Endodermal cell (in vitro differentiated cells): ENCODE measurements around the gene PURA. TPM values are rescaled to one million over a fixed set of nuclear protein-coding genes. Genes with fewer than 3 reads are reported as not detected.

ENCODE experiments used
- DNase-seq: peaks from one replicate; pipeline ENCODE4 v3.0.0-alpha.2; 2017
- H3K27ac ChIP-seq: 2 replicates; pipeline ENCODE4 v1.5.1; 2013; ENCODE audit warnings: mild to moderate bottlenecking, low read depth, low read length, moderate library complexity
- H3K27me3 ChIP-seq: 2 replicates; pipeline ENCODE4 v1.6.1; 2013; ENCODE audit warnings: mild to moderate bottlenecking, low read length, moderate library complexity; ENCODE audit not compliant: insufficient read depth, control insufficient read depth, poor library complexity, severe bottlenecking
- H3K36me3 ChIP-seq: 2 replicates; pipeline ENCODE4 v1.7.0; 2013; ENCODE audit warnings: mild to moderate bottlenecking, low read length, moderate library complexity; ENCODE audit not compliant: control insufficient read depth, insufficient read depth
- H3K4me1 ChIP-seq: one replicate; pipeline ENCODE4 v1.7.0; 2013; ENCODE audit warnings: low read length; ENCODE audit not compliant: control insufficient read depth, insufficient read depth
- H3K4me3 ChIP-seq: 2 replicates; pipeline ENCODE4 v1.5.1; 2013; ENCODE audit warnings: mild to moderate bottlenecking, low read length, moderate library complexity
- H3K9ac ChIP-seq: 2 replicates; pipeline ENCODE4 v1.6.1; 2013; ENCODE audit warnings: mild to moderate bottlenecking, low read length, moderate library complexity; ENCODE audit not compliant: poor library complexity, severe bottlenecking; ENCODE audit errors: extremely low read depth
- H3K9me3 ChIP-seq: 2 replicates; pipeline ENCODE4 v1.6.1; 2013; ENCODE audit warnings: mild to moderate bottlenecking, low read length, moderate library complexity; ENCODE audit not compliant: control insufficient read depth
- H3K27ac Mint-ChIP-seq: 2 replicates; pipeline ENCODE4 v1.8.0; 2020; ENCODE audit warnings: mixed read lengths
- H3K27me3 Mint-ChIP-seq: 2 replicates; pipeline ENCODE4 v1.8.0; 2021; ENCODE audit warnings: mild to moderate bottlenecking, mixed read lengths; ENCODE audit not compliant: insufficient read depth
- H3K36me3 Mint-ChIP-seq: 2 replicates; pipeline ENCODE4 v1.8.0; 2020; ENCODE audit warnings: low read depth, mixed read lengths
- H3K4me1 Mint-ChIP-seq: 2 replicates; pipeline ENCODE4 v1.8.0; 2020; ENCODE audit warnings: mixed read lengths
- H3K4me3 Mint-ChIP-seq: 2 replicates; pipeline ENCODE4 v1.8.0; 2020; ENCODE audit warnings: mild to moderate bottlenecking, moderate library complexity, mixed read lengths
- H3K9me3 Mint-ChIP-seq: 2 replicates; pipeline ENCODE4 v1.8.0; 2020; ENCODE audit warnings: mild to moderate bottlenecking, mixed read lengths
- WGBS, 2 experiments: methylation state at CpG; one replicate each; pipeline versions ENCODE4 v1.1.5 to v1.1.7; 2013; ENCODE audit warnings: missing lambda C conversion rate in 2 of 2, mixed read lengths in 1 of 2; ENCODE audit not compliant: insufficient coverage in 1 of 2, insufficient read length in 1 of 2; 5-methylcytosine and 5-hydroxymethylcytosine counted together
- total RNA-seq, 2 donors: library from RNA; stranded (reverse); fragmentation: NEBNext Ultra II Directional in 1 of 2; extraction: Animal tissue kit (Norgen Biotek cat#: 25700) in 1 of 2; gene quantifications; 2 replicates in 1 of 2; 3 replicates in 1 of 2; pipeline ENCODE4 v1.2.1, GENCODE V29; 2021
- TF ChIP-seq, protein P1 (sequence below): fragments of 200-600 bp; sonication (generic); conservative IDR thresholded peaks from 2 replicates; pipeline ENCODE4 v1.5.0; 2021; ENCODE audit warnings: antibody characterized with exemption, mild to moderate bottlenecking

PURA gene
- total RNA-seq, 2 donors from 2014 or later: 6.8 to 7.7 TPM

DNA sequence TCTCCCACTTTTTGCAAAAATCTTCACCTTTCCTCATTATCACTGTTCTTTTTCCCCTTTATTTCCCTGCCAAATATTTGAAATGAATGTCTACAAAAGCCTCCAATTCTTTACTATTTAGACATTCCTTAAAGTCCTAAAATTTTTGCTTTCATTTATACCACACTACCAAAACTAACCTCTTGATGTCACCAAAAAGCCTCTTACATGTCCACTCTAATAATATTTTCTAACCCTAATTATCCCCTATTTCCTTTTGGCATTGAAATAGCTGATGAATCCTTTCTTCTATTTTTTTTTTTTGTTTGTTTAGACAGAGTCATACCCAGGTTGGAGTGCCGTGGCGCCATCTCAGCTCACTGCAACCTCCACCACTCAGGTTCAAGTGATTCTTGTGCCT, 38.5 kb upstream of the PURA start:
- no peak for DNase-seq
- Histone ChIP-seq H3K27me3 (peaks cover 60% of the 10 kb centered on the region), H3K36me3 (no peaks in the 10 kb centered on the region), H3K4me3 (no peak overlapping the region), H3K9ac (no peak overlapping the region), H3K27ac (no peak overlapping the region), H3K4me1 (no peaks in the 10 kb centered on the region), H3K9me3 (no peaks in the 10 kb centered on the region)
- H3K36me3 Mint-ChIP-seq: no peaks in the 10 kb centered on the region
- no peaks in the 10 kb centered on the region for H3K4me1 Mint-ChIP-seq
- TF ChIP-seq, protein P1, sequence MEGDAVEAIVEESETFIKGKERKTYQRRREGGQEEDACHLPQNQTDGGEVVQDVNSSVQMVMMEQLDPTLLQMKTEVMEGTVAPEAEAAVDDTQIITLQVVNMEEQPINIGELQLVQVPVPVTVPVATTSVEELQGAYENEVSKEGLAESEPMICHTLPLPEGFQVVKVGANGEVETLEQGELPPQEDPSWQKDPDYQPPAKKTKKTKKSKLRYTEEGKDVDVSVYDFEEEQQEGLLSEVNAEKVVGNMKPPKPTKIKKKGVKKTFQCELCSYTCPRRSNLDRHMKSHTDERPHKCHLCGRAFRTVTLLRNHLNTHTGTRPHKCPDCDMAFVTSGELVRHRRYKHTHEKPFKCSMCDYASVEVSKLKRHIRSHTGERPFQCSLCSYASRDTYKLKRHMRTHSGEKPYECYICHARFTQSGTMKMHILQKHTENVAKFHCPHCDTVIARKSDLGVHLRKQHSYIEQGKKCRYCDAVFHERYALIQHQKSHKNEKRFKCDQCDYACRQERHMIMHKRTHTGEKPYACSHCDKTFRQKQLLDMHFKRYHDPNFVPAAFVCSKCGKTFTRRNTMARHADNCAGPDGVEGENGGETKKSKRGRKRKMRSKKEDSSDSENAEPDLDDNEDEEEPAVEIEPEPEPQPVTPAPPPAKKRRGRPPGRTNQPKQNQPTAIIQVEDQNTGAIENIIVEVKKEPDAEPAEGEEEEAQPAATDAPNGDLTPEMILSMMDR: peak; percentile 42
- no peak overlapping the region for H3K4me3 Mint-ChIP-seq
- H3K27me3 Mint-ChIP-seq: peaks cover 37% of the 10 kb centered on the region
- H3K9me3 Mint-ChIP-seq: no peaks in the 10 kb centered on the region
- no peak overlapping the region for H3K27ac Mint-ChIP-seq
- WGBS, 2 experiments: 66% methylated on average over 2 of the region's 2 CpGs; no CpG with 5 or more reads in 1 of the 2 experiments

DNA sequence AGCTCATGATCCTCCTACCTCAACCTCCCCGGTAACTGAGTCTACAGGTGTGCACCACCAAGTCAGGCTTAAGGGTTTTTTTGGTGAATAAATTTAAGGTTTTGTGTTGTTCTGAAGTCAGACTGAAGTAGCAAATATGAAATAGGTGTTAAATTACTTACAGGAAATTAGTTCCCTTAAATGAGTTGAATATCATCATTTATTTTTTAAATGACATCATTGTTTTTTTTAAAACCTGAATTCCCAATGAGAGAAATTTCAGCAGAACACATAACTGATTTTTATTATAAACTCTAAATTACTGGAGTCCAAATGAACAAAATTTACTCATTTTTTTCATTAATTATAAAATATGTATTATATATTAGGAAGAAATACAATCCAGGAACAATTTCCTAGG, 37.8 kb upstream of the PURA start:
- Histone ChIP-seq H3K36me3 (no peaks in the 10 kb centered on the region), H3K9ac (no peak overlapping the region), H3K4me1 (no peaks in the 10 kb centered on the region), H3K27ac (no peak overlapping the region), H3K27me3 (peaks cover 53% of the 10 kb centered on the region), H3K4me3 (no peak overlapping the region), H3K9me3 (no peaks in the 10 kb centered on the region)
- Mint-ChIP-seq H3K9me3 (no peaks in the 10 kb centered on the region), H3K4me1 (no peaks in the 10 kb centered on the region), H3K36me3 (no peaks in the 10 kb centered on the region), H3K4me3 (no peak overlapping the region), H3K27me3 (peaks cover 34% of the 10 kb centered on the region), H3K27ac (no peak overlapping the region)
- 100% methylated on average over 1 of the region's 1 CpG; no CpG with 5 or more reads in 1 of the 2 experiments for WGBS, 2 experiments
- TF ChIP-seq, protein P1: no peak
- no peak for DNase-seq

DNA sequence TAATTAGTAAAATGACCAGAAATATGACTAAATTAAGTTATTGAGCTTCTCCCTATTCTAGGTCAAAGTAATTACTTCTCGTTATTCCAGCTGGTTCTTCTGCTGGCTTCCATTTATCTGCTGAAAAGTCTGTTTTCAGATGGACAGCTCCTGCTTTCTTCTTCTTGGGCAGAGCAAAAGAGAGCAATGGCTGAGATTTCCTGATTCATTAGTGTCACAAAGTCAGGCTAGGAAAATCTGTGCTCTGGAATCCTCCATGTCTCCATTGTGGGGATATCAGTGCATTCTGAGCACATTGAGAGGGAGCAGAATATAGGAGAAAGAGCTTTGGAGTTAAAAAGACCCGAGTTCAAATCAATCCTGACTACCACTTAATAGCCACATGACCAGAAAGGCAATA, 37.1 kb upstream of the PURA start:
- Mint-ChIP-seq H3K27ac (no peak overlapping the region), H3K27me3 (peaks cover 31% of the 10 kb centered on the region), H3K4me3 (no peak overlapping the region), H3K9me3 (no peaks in the 10 kb centered on the region), H3K4me1 (no peaks in the 10 kb centered on the region), H3K36me3 (no peaks in the 10 kb centered on the region)
- Histone ChIP-seq H3K4me1 (no peaks in the 10 kb centered on the region), H3K27me3 (peaks cover 49% of the 10 kb centered on the region), H3K9ac (no peak overlapping the region), H3K4me3 (no peak overlapping the region), H3K36me3 (no peaks in the 10 kb centered on the region), H3K27ac (no peak overlapping the region), H3K9me3 (no peaks in the 10 kb centered on the region)
- DNase-seq: no peak
- WGBS, 2 experiments: 73 to 84% methylated on average over 1 to 2 of the region's 2 CpGs
- TF ChIP-seq, protein P1: no peak
